ENCODE data around the gene THY1. TPM values are rescaled to one million over a fixed set of nuclear protein-coding genes. Genes with fewer than 3 reads are reported as not detected.

THY1 gene
- total RNA-seq, 1 experiment from 2014 or later, result 1.1 TPM

GRCh38 chr11:119420631-119421030 is 2.3 kb downstream of the THY1 start:
- no TSS peak for BruUV-seq (replicated peaks)
- RAD21 ChIA-PET (ENCODE audit: low non-redundant PET in 1 of 2, low total read pairs in 2 of 2, uncharacterized antibody in 2 of 2, unreplicated experiment in 2 of 2), result no interaction called here
- Histone ChIP-seq H3K27ac (ENCODE audit: low read depth, low read length) (no peak overlapping the region), H3K9ac (ENCODE audit: low read length) (no peak overlapping the region), H3K4me2 (ENCODE audit: low read length) (no peak overlapping the region), H3K27me3 (ENCODE audit: insufficient read depth, low read length) (no peaks in the 10 kb centered on the region), H3K9me2 (ENCODE audit: insufficient read depth) (no peaks in the 10 kb centered on the region), H2AFZ (ENCODE audit: low read depth, low read length, poor library complexity, severe bottlenecking) (no peak overlapping the region), H3K4me3 (replicated peaks in 1 of 2; ENCODE audit: low read depth in 1 of 2, low read length in 2 of 2) (no peak overlapping the region), H3K9me3 (ENCODE audit: control insufficient read depth in 1 of 2, insufficient read depth in 1 of 2, low read depth in 1 of 2, low read length in 2 of 2) (no peaks in the 10 kb centered on the region), H3K79me2 (ENCODE audit: insufficient read depth, low read length) (no peaks in the 10 kb centered on the region), H3K4me1 (ENCODE audit: control insufficient read depth in 1 of 2, insufficient read depth in 2 of 2, low read length in 2 of 2) (peaks cover 2 to 11% of the 10 kb centered on the region in 2 experiments; a peak in 3 of 4 replicates), H3K36me3 (ENCODE audit: control insufficient read depth in 1 of 2, insufficient read depth in 2 of 2, low read length in 2 of 2) (no peaks in the 10 kb centered on the region), H4K20me1 (ENCODE audit: insufficient read depth) (no peaks in the 10 kb centered on the region)
- DNase-seq (ENCODE audit: low read depth, low spot score) (no peak), ATAC-seq (no peak)
- intact Hi-C loops (cut with micrococcal nuclease), result no loop called here
- TF ChIP-seq, protein P1, sequence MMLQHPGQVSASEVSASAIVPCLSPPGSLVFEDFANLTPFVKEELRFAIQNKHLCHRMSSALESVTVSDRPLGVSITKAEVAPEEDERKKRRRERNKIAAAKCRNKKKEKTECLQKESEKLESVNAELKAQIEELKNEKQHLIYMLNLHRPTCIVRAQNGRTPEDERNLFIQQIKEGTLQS (IDR thresholded peaks at IDR 0.05), result no peak
- TF ChIP-seq YY1 (IDR thresholded peaks at IDR 0.05; ENCODE audit: extremely low read depth, insufficient replicate concordance, low read depth, low read length) (no peak), CEBPB (IDR thresholded peaks at IDR 0.05; ENCODE audit: low read depth) (no peak), RAD21 (IDR thresholded peaks at IDR 0.05; ENCODE audit: low read depth) (no peak), EGR1 (IDR thresholded peaks at IDR 0.05; ENCODE audit: low read depth) (no peak), POLR2A (IDR thresholded peaks at IDR 0.05; ENCODE audit: borderline replicate concordance, extremely low read depth, insufficient read depth, insufficient read length) (no peak), SP1 (IDR thresholded peaks at IDR 0.05; ENCODE audit: low read depth) (no peak), CBX3 (IDR thresholded peaks at IDR 0.05; ENCODE audit: low read depth) (no peak), SIN3A (IDR thresholded peaks at IDR 0.05; ENCODE audit: low read depth) (no peak), FOSL1 (IDR thresholded peaks at IDR 0.05; ENCODE audit: low read depth) (no peak)
- TF ChIP-seq, protein P2, sequence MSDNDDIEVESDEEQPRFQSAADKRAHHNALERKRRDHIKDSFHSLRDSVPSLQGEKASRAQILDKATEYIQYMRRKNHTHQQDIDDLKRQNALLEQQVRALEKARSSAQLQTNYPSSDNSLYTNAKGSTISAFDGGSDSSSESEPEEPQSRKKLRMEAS (IDR thresholded peaks at IDR 0.05), result no peak
- POLR2A ChIA-PET, result no interaction called here
- CTCF ChIA-PET, result no interaction called here

- Histone ChIP-seq H3K9me2 (ENCODE audit: insufficient read depth) (no peaks in the 10 kb centered on the region), H2AFZ (ENCODE audit: low read depth, low read length, poor library complexity, severe bottlenecking) (no peak overlapping the region), H3K9ac (ENCODE audit: low read length) (no peak overlapping the region), H3K79me2 (ENCODE audit: insufficient read depth, low read length) (no peaks in the 10 kb centered on the region), H3K36me3 (ENCODE audit: control insufficient read depth in 1 of 2, insufficient read depth in 2 of 2, low read length in 2 of 2) (no peaks in the 10 kb centered on the region), H4K20me1 (ENCODE audit: insufficient read depth) (no peaks in the 10 kb centered on the region), H3K4me1 (ENCODE audit: control insufficient read depth in 1 of 2, insufficient read depth in 2 of 2, low read length in 2 of 2) (peaks cover 2 to 11% of the 10 kb centered on the region in 2 experiments; a peak in 3 of 4 replicates), H3K9me3 (ENCODE audit: control insufficient read depth in 1 of 2, insufficient read depth in 1 of 2, low read depth in 1 of 2, low read length in 2 of 2) (no peaks in the 10 kb centered on the region), H3K27ac (ENCODE audit: low read depth, low read length) (no peak overlapping the region), H3K4me3 (replicated peaks in 1 of 2; ENCODE audit: low read depth in 1 of 2, low read length in 2 of 2) (no peak overlapping the region), H3K27me3 (ENCODE audit: insufficient read depth, low read length) (no peaks in the 10 kb centered on the region), H3K4me2 (ENCODE audit: low read length) (no peak overlapping the region)
- ATAC-seq, result no peak
- BruUV-seq (replicated peaks), result no TSS peak
- CTCF ChIA-PET, result no interaction called here
- RAD21 ChIA-PET (ENCODE audit: low non-redundant PET in 1 of 2, low total read pairs in 2 of 2, uncharacterized antibody in 2 of 2, unreplicated experiment in 2 of 2), result no interaction called here
- POLR2A ChIA-PET, result no interaction called here
- intact Hi-C loops (cut with micrococcal nuclease), result no loop called here
- DNase-seq (ENCODE audit: low read depth, low spot score), result no peak
- no peak for TF ChIP-seq REST (IDR thresholded peaks at IDR 0.05; ENCODE audit: low read depth)
- TF ChIP-seq POLR2A (IDR thresholded peaks at IDR 0.05; ENCODE audit: borderline replicate concordance, extremely low read depth, insufficient read depth, insufficient read length), result no peak
- no peak for TF ChIP-seq SRF (IDR thresholded peaks at IDR 0.05; ENCODE audit: low read depth)
- TF ChIP-seq EGR1 (IDR thresholded peaks at IDR 0.05; ENCODE audit: low read depth), result no peak
- TF ChIP-seq ZBTB33 (IDR thresholded peaks at IDR 0.05; ENCODE audit: extremely low read depth, insufficient replicate concordance, low read length), result no peak
- no peak for TF ChIP-seq CBX3 (IDR thresholded peaks at IDR 0.05; ENCODE audit: low read depth)
- no peak for TF ChIP-seq EZH2 (IDR thresholded peaks at IDR 0.05)
- TF ChIP-seq, protein P2 (IDR thresholded peaks at IDR 0.05), result no peak
Observed at GRCh38 chr11:119419834-119420492, 3.0 kb downstream of the THY1 start.
